ENCODE data around the gene BCAP31.
"Not testable (repeated sequence)": the region's sequence is repeated elsewhere in the genome, so short reads cannot be mapped to it uniquely, and the experiment has no call there.

Gene BCAP31

GRCh38 chrX:153733651-153734240 is 9.6 kb upstream of the BCAP31 start:
- ATAC-seq, result no peak
- TF ChIP-seq TCF4 (CRISPR knock-in tag; IDR thresholded peaks at IDR 0.05; ENCODE audit: borderline replicate concordance) (no peak), CSDC2 (CRISPR knock-in tag; IDR thresholded peaks at IDR 0.05) (no peak), PATZ1 (CRISPR knock-in tag; IDR thresholded peaks at IDR 0.05; ENCODE audit: borderline replicate concordance) (no peak), ZC3H10 (CRISPR knock-in tag; IDR thresholded peaks at IDR 0.05) (no peak), ZFP30 (CRISPR knock-in tag; IDR thresholded peaks at IDR 0.05) (no peak), TOX (CRISPR knock-in tag; IDR thresholded peaks at IDR 0.05; ENCODE audit: borderline replicate concordance) (no peak), ZNF8 (CRISPR knock-in tag; IDR thresholded peaks at IDR 0.05) (no peak)

- no peak for ATAC-seq
- no peak for TF ChIP-seq BACH2 (CRISPR knock-in tag; IDR thresholded peaks at IDR 0.05; ENCODE audit: borderline replicate concordance)
- TF ChIP-seq ZNF8 (CRISPR knock-in tag; IDR thresholded peaks at IDR 0.05), result no peak
- TF ChIP-seq ZNF70 (CRISPR knock-in tag; IDR thresholded peaks at IDR 0.05), result no peak
- TF ChIP-seq OSR1 (CRISPR knock-in tag; IDR thresholded peaks at IDR 0.05), result no peak
- TF ChIP-seq CSRNP3 (CRISPR knock-in tag; IDR thresholded peaks at IDR 0.05), result no peak
- TF ChIP-seq TOX (CRISPR knock-in tag; IDR thresholded peaks at IDR 0.05; ENCODE audit: borderline replicate concordance), result no peak
- no peak for TF ChIP-seq ZNF565 (CRISPR knock-in tag; conservative IDR thresholded peaks at IDR 0.05; ENCODE audit: low read depth)
- no peak for TF ChIP-seq ARNTL (CRISPR knock-in tag; IDR thresholded peaks at IDR 0.05; ENCODE audit: borderline replicate concordance, low read depth)
- no peak for TF ChIP-seq TSHZ2 (CRISPR knock-in tag; IDR thresholded peaks at IDR 0.05)
- no peak for TF ChIP-seq RARB (CRISPR knock-in tag; IDR thresholded peaks at IDR 0.05)
- TF ChIP-seq CSDC2 (CRISPR knock-in tag; IDR thresholded peaks at IDR 0.05), result no peak
These were observed 8.2 kb upstream of the BCAP31 start for GRCh38 chrX:153732401-153732800.

- no peak for TF ChIP-seq ZNF70 (CRISPR knock-in tag; IDR thresholded peaks at IDR 0.05)
- no peak for TF ChIP-seq ARNTL (CRISPR knock-in tag; IDR thresholded peaks at IDR 0.05; ENCODE audit: borderline replicate concordance, low read depth)
- TF ChIP-seq ZFP3 (CRISPR knock-in tag; IDR thresholded peaks at IDR 0.05), result no peak
- no peak for TF ChIP-seq ZNF8 (CRISPR knock-in tag; IDR thresholded peaks at IDR 0.05)
- TF ChIP-seq CREB5 (CRISPR knock-in tag; IDR thresholded peaks at IDR 0.05; ENCODE audit: low read depth), result no peak
- ATAC-seq, result no peak
These were observed 7.6 kb upstream of the BCAP31 start for GRCh38 chrX:153731845-153732215.

GRCh38 chrX:153731117-153731844 is 7.1 kb upstream of the BCAP31 start:
- TF ChIP-seq ZFP30 (CRISPR knock-in tag; IDR thresholded peaks at IDR 0.05) (no peak), OSR1 (CRISPR knock-in tag; IDR thresholded peaks at IDR 0.05) (no peak), GLIS3 (CRISPR knock-in tag; IDR thresholded peaks at IDR 0.05) (no peak), CSDC2 (CRISPR knock-in tag; IDR thresholded peaks at IDR 0.05) (no peak)
- no peak for ATAC-seq

- ATAC-seq, result not testable (repeated sequence)
These were observed 5.9 kb upstream of the BCAP31 start for GRCh38 chrX:153730115-153730514.
